Thoracic aorta (tissue), 2 donors: ENCODE measurements around the gene ABCD1. TPM values are rescaled to one million over a fixed set of nuclear protein-coding genes. Genes with fewer than 3 reads are reported as not detected.

Source experiments
- ATAC-seq: fragments of 150-250 bp; one replicate; pipeline ENCODE4 v1.8.0; 2017; ENCODE audit warnings: low read depth; ENCODE audit not compliant: insufficient number of reproducible peaks, low FRiP score
- DNase-seq: peaks from one replicate; pipeline ENCODE4 v3.0.0-alpha.2; 2020; ENCODE audit warnings: low spot score
- H3K27ac ChIP-seq, 2 donors: fragments of 200-600 bp; sonication (generic); 1 replicate in 1 of 2; 2 replicates in 1 of 2; pipeline ENCODE4 v1.5.1; 2016; ENCODE audit warnings: mild to moderate bottlenecking in 2 of 2, moderate library complexity in 2 of 2
- H3K27me3 ChIP-seq: fragments of 200-600 bp; sonication (generic); replicated peaks from 2 replicates; pipeline ENCODE4 v1.6.0; 2016; ENCODE audit warnings: mild to moderate bottlenecking; ENCODE audit not compliant: insufficient read depth
- H3K36me3 ChIP-seq: fragments of 200-600 bp; sonication (generic); one replicate; pipeline ENCODE4 v1.5.1; 2016
- H3K4me1 ChIP-seq, 2 donors: fragments of 200-600 bp; sonication (generic); 1 replicate in 1 of 2; 2 replicates in 1 of 2; pipeline versions ENCODE4 v1.5.1 to v1.6.0; 2016; ENCODE audit warnings: low read depth in 2 of 2, mild to moderate bottlenecking in 1 of 2; ENCODE audit not compliant: control insufficient read depth in 1 of 2
- H3K4me3 ChIP-seq: fragments of 200-600 bp; sonication (generic); 2 replicates; pipeline ENCODE4 v1.5.1; 2016; ENCODE audit warnings: mild to moderate bottlenecking
- H3K9me3 ChIP-seq: fragments of 200-600 bp; sonication (generic); 2 replicates; pipeline ENCODE4 v1.5.1; 2016
- total RNA-seq, 2 donors: library from RNA; depleted of rRNA; stranded (reverse); fragments of >200 nt; gene quantifications; one replicate each; pipeline versions ENCODE4 v1.1.0 to v1.2.3, GENCODE V29; 2016
- TF ChIP-seq, protein P1 (sequence below): fragments of 200-600 bp; sonication (generic); IDR thresholded peaks from one replicate; pipeline ENCODE4 v1.5.1; 2019; ENCODE audit warnings: antibody characterized with exemption

ABCD1 gene
- total RNA-seq, 2 donors from 2014 or later, result 24.3 to 40.6 TPM

DNA sequence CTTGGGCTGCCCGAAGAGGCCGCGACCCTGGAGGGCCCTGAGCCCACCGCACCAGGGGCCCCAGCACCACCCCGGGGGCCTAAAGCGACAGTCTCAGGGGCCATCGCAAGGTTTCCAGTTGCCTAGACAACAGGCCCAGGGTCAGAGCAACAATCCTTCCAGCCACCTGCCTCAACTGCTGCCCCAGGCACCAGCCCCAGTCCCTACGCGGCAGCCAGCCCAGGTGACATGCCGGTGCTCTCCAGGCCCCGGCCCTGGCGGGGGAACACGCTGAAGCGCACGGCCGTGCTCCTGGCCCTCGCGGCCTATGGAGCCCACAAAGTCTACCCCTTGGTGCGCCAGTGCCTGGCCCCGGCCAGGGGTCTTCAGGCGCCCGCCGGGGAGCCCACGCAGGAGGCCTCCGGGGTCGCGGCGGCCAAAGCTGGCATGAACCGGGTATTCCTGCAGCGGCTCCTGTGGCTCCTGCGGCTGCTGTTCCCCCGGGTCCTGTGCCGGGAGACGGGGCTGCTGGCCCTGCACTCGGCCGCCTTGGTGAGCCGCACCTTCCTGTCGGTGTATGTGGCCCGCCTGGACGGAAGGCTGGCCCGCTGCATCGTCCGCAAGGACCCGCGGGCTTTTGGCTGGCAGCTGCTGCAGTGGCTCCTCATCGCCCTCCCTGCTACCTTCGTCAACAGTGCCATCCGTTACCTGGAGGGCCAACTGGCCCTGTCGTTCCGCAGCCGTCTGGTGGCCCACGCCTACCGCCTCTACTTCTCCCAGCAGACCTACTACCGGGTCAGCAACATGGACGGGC is 579 bp downstream of the ABCD1 start:
- H3K27me3 ChIP-seq, result no peaks in the 10 kb centered on the region
- TF ChIP-seq, protein P1, sequence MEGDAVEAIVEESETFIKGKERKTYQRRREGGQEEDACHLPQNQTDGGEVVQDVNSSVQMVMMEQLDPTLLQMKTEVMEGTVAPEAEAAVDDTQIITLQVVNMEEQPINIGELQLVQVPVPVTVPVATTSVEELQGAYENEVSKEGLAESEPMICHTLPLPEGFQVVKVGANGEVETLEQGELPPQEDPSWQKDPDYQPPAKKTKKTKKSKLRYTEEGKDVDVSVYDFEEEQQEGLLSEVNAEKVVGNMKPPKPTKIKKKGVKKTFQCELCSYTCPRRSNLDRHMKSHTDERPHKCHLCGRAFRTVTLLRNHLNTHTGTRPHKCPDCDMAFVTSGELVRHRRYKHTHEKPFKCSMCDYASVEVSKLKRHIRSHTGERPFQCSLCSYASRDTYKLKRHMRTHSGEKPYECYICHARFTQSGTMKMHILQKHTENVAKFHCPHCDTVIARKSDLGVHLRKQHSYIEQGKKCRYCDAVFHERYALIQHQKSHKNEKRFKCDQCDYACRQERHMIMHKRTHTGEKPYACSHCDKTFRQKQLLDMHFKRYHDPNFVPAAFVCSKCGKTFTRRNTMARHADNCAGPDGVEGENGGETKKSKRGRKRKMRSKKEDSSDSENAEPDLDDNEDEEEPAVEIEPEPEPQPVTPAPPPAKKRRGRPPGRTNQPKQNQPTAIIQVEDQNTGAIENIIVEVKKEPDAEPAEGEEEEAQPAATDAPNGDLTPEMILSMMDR, result no peak
- H3K4me1 ChIP-seq, result peaks cover 20 to 52% of the 10 kb centered on the region in 2 donors

DNA sequence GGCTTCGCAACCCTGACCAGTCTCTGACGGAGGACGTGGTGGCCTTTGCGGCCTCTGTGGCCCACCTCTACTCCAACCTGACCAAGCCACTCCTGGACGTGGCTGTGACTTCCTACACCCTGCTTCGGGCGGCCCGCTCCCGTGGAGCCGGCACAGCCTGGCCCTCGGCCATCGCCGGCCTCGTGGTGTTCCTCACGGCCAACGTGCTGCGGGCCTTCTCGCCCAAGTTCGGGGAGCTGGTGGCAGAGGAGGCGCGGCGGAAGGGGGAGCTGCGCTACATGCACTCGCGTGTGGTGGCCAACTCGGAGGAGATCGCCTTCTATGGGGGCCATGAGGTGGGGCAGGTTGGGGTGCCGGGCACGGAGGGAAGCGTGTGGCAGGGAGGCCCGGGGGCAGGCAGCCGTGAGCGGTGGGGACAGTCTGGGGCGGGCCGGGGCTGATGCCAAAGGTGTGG is 1.2 kb downstream of the ABCD1 start:
- TF ChIP-seq, protein P1, result no peak
- DNase-seq (no peak), ATAC-seq (no peak)
- H3K9me3 ChIP-seq, result no peaks in the 10 kb centered on the region
- peak overlapping the region; percentile 80 for H3K4me3 ChIP-seq
- H3K36me3 ChIP-seq, result peaks cover 3% of the 10 kb centered on the region
- H3K27ac ChIP-seq, result peak overlapping the region; percentile 83 to 90
- no peaks in the 10 kb centered on the region for H3K27me3 ChIP-seq
- peaks cover 20 to 52% of the 10 kb centered on the region in 2 donors for H3K4me1 ChIP-seq

More for the DNA sequence above, 579 bp downstream of the ABCD1 start:
- Histone ChIP-seq H3K36me3 (peaks cover 3% of the 10 kb centered on the region), H3K9me3 (no peaks in the 10 kb centered on the region), H3K27ac (peak overlapping the region; percentile 83 to 90), H3K4me3 (peak overlapping the region; percentile 80)
- DNase-seq, result no peak
- ATAC-seq, result no peak

DNA sequence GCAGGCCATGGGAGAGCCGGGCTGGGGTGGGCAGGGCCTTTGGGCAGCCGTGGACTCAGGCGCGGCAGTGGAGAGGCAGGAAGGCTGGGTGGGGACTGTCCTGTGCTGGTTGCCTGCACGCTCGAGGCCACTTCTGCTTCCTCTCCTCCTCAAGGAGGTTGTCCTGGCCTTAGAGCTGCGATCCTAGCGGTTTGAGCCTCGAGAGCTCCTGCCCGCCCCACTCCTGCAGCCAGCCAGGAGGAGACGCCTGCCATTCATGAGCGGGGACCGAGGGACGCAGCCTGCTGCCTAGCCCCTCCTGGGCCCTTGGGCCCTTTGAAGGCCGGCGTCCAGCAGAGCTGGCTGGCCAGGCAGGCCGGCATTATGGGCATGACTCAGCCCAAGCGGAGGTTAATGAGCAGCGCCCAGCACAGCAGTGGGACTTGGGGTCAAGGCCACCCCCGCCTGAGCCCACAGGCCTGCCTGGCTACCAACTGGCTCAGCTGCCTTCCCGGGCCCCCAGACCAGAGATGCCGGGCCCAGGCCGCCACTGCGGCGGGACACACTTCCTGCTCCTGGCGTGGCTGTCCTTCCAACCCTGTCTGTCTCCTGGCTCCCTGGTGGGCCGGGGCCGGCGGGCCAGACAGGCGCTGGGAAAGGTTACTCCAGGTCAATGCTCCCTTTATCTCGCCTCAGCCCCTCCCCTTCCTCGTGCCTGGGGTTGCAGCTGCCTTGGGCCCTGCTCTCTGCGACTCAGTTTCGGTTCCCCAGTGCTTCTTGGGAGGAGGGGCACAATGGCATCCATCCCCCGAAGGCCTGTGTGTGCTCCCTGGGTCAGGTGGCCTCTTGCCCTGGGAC is 1.8 kb downstream of the ABCD1 start:
- no peak for DNase-seq
- Histone ChIP-seq H3K36me3 (peaks cover 3% of the 10 kb centered on the region), H3K4me1 (peaks cover 20 to 52% of the 10 kb centered on the region in 2 donors), H3K4me3 (peak overlapping the region; percentile 80), H3K27me3 (no peaks in the 10 kb centered on the region), H3K9me3 (no peaks in the 10 kb centered on the region), H3K27ac (peak overlapping the region; percentile 83 to 90)
- TF ChIP-seq, protein P1, result no peak
- ATAC-seq, result no peak

DNA sequence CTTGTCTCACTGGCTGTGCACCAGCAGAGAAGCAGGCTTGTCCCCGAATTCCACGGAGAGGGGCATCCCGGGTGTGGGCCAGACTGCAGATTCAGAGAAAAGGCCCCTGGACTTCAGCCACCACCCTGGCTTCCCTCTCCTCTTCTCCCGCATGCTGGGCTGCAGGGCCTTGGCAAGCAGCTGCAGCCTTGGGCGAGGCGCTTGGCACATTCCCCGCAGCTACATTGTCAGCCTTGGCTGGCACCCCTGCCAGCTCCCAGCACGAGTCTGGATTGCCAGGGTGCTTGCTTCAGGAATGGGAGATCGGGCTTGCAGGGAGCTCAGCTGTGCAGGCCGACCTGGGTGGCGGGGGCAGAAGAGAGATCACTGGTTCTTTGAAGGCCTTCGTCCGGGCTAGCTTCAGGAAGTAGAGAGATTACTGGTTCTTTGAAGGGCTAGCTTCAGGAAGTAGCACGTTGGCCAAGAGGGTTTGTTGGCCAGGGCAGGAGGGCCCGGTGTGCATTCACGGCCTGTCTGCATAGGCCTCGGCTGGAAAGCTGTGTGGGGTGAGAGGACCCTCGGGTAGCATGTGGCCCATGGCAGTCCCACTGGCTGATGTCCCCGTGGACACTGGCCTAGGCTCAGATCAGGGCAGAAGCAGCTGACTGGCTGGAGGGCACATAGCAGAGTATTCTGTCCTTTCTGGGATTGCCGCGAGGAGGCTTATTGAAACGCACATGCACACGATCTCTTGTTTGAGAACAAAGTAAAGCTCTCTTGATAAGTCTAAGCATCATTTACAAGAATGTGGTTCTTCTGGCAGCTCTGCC is 2.7 kb downstream of the ABCD1 start:
- Histone ChIP-seq H3K4me3 (peak overlapping the region; percentile 80), H3K27me3 (no peaks in the 10 kb centered on the region), H3K4me1 (peaks cover 20 to 49% of the 10 kb centered on the region in 2 donors), H3K27ac (peak overlapping the region; percentile 83 to 90), H3K9me3 (no peaks in the 10 kb centered on the region), H3K36me3 (peaks cover 3% of the 10 kb centered on the region)
- ATAC-seq (no peak), DNase-seq (no peak)
- TF ChIP-seq, protein P1, result no peak
